Esophagus muscularis mucosa (tissue), 4 donors: ENCODE data around the gene TSC1.

Experiments
- EP300 ChIP-seq: sonication (generic); formaldehyde crosslinking; IDR thresholded peaks from one replicate; pipeline ENCODE4 v1.6.1; 2017; ENCODE audit warnings: antibody characterized with exemption
- POLR2A ChIP-seq: fragments of 450-650 bp; IDR thresholded peaks from one replicate; pipeline ENCODE4 v1.6.1; 2017; ENCODE audit warnings: antibody characterized with exemption, moderate library complexity, mild to moderate bottlenecking, low read depth
- TF ChIP-seq, protein P1 (sequence below), 3 experiments: fragments of 200-600 bp in 2 of 3; fragments of 450-650 bp in 1 of 3; sonication (generic) in 2 of 3; IDR thresholded peaks; one replicate each; pipeline ENCODE4 v1.5.1; 2017 to 2019; ENCODE audit warnings: antibody characterized with exemption in 3 of 3, mild to moderate bottlenecking in 2 of 3, moderate library complexity in 1 of 3

DNA sequence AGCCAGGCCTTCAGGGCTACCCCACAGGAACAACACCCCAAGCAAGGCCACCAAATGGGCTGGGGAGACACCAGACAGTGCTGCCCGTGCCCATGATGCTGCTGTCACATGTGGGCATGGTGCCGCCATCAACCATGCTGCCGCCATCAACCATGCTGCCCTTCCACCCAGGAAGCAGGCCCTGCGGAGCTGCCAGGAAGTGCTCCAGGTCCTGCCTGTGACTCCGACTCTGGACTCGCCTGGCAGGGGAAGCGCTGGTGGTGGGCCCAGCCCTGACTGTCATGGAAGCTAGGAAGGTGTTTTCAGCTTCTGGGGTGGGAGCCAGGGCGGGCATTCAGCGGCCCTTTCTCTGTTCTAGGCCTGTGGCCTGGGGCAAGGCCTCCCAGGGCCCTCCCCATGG, 75.2 kb downstream of the TSC1 start:
- TF ChIP-seq, protein P1, sequence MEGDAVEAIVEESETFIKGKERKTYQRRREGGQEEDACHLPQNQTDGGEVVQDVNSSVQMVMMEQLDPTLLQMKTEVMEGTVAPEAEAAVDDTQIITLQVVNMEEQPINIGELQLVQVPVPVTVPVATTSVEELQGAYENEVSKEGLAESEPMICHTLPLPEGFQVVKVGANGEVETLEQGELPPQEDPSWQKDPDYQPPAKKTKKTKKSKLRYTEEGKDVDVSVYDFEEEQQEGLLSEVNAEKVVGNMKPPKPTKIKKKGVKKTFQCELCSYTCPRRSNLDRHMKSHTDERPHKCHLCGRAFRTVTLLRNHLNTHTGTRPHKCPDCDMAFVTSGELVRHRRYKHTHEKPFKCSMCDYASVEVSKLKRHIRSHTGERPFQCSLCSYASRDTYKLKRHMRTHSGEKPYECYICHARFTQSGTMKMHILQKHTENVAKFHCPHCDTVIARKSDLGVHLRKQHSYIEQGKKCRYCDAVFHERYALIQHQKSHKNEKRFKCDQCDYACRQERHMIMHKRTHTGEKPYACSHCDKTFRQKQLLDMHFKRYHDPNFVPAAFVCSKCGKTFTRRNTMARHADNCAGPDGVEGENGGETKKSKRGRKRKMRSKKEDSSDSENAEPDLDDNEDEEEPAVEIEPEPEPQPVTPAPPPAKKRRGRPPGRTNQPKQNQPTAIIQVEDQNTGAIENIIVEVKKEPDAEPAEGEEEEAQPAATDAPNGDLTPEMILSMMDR (IDR thresholded peaks at IDR 0.05), result no peak
- TF ChIP-seq POLR2A (no peak), EP300 (no peak)
